OCI-LY3 (cell line): ENCODE measurements around the gene MAPK8.

Experiments used
- EZH2phosphoT487 ChIP-seq: fragments of 200-600 bp; shearing (Covaris generic); IDR thresholded peaks from 2 replicates; pipeline ENCODE4 v1.6.1; 2018; ENCODE audit warnings: antibody characterized with exemption, mixed run types, low read depth
- TF ChIP-seq, protein P1 (sequence below): fragments of 200-600, 300-600 bp; sonication (generic); IDR thresholded peaks from 2 replicates; pipeline ENCODE4 v1.5.1; 2014; ENCODE audit warnings: antibody characterized with exemption, low read length, low read depth

DNA sequence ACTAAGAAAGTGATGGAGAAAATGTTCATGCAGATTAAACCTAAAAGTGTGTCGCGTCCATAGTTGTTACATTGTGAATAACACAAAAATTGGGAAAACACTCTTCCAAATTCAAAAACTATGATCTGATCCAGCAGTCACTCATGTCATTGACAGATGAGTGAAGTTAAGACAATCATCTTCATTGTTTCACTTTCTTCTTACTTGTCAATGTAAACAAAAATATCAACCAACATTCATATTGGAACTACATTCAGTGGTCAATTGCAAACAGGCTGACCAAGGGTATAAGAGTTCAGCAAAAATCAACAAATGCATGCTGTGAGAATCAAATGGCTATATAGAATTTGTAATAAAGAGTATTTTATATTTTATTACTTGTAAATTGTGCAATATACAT lies 33.8 kb upstream of the MAPK8 start:
- TF ChIP-seq, protein P1, sequence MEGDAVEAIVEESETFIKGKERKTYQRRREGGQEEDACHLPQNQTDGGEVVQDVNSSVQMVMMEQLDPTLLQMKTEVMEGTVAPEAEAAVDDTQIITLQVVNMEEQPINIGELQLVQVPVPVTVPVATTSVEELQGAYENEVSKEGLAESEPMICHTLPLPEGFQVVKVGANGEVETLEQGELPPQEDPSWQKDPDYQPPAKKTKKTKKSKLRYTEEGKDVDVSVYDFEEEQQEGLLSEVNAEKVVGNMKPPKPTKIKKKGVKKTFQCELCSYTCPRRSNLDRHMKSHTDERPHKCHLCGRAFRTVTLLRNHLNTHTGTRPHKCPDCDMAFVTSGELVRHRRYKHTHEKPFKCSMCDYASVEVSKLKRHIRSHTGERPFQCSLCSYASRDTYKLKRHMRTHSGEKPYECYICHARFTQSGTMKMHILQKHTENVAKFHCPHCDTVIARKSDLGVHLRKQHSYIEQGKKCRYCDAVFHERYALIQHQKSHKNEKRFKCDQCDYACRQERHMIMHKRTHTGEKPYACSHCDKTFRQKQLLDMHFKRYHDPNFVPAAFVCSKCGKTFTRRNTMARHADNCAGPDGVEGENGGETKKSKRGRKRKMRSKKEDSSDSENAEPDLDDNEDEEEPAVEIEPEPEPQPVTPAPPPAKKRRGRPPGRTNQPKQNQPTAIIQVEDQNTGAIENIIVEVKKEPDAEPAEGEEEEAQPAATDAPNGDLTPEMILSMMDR: no peak
- TF ChIP-seq EZH2phosphoT487: no peak
